NCI-H2196 treated with DMSO at 0.1 percent for 48 hours (cell line): ENCODE data around the gene TRIM24.
A peak's percentile ranks its signal among the peaks of the same experiment; 100 is the strongest.
"Not testable (repeated sequence)": the region's sequence is repeated elsewhere in the genome, so short reads cannot be mapped to it uniquely, and the experiment has no call there.

Source experiments
- DNase-seq: peaks from one replicate; lab custom pipeline; 2025; ENCODE audit not compliant: unreplicated experiment; lab: John Stamatoyannopoulos, UW

The TRIM24 gene

DNA sequence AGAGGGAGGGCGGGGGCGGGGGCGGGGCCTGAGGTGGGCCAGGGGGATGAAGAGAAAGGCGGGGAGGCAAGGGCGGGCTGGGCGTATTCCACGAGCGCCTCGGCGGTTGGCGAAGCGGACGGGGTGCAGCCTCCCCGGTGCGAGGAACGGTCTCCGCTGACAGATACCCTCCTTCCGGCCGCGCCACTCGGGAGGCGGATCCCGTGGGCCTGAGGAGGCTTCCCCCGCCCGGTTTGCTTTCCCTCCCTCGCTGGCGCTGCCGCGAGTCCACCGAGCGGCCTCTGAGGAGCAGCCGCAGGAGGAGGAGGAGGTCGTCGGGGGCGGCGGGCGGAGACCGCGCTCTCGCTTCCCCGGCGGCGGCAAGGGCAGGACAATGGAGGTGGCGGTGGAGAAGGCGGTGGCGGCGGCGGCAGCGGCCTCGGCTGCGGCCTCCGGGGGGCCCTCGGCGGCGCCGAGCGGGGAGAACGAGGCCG lies at the start of gene TRIM24:
TRIM24 (plus strand) TSS at position 84 of the 473 bp plus-strand sequence; CDS start at position 374, 290 bp downstream.
- no peak for DNase-seq

DNA sequence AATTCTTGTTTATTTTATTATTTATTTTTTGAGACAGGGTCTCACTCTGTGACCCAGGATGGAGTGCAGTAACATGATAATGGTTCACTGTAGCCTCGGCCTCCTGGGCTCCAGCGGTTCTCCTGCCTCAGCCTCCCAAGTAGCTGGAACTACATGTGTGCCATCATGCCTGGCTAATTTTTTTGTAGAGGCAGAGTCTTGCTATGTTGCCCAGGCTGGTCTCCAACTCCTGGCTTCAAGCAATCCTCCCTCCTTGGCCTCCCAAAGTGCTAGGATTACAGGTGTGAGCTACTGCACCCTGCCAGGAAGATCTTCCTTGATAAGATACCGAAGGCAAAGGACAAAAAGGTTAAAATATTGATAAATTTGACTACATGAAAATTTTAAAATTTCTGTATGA lies 48.0 kb upstream of the TRIM24 start:
- not testable (repeated sequence) for DNase-seq

DNA sequence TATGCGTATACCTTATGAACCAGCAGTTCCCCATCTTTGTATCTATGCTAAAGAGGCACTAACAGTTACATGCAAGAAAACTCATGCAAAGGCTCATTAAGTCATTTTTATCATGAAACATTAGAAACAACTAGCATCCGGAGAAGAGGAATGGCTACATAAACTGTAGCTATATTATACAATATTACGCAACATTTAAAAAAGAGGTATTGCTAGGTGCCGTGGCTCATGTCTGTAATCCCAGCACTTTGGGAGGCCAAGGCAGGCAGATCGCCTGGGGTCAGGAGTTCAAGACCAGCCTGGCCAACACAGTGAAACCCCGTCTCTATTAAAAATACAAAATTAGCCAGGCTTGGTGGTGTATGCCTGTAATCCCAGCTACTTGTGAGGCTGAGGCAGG lies 47.1 kb upstream of the TRIM24 start:
- not testable (repeated sequence) for DNase-seq

DNA sequence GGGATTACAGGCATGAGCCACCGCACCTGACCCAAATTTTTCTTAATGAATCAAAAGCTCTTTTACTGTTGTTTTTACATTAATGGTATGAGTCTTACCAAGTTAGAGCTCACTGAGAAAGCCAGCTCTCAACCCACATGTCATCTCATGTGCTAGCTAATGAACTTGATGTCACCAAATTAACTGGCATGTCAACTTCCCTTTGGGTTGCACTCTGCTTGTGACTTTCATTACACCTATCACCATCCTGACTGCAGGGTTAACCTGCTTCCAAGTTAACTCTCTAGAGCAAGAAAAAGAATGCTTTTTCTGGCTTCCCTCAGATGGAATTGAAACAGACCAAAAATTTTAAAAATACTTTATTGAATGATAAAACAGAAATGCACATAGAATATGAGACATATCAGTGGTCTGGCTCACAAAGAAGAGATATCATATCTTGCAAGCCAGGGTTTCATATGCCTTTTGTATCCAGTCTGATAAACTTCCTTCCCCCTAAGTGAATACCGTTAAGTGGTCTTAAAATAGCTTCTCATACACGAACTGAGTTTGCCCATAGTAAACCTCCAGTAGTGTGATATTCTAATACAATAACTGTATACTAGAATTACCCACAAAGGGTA lies 42.9 kb upstream of the TRIM24 start:
- DNase-seq = no peak

DNA sequence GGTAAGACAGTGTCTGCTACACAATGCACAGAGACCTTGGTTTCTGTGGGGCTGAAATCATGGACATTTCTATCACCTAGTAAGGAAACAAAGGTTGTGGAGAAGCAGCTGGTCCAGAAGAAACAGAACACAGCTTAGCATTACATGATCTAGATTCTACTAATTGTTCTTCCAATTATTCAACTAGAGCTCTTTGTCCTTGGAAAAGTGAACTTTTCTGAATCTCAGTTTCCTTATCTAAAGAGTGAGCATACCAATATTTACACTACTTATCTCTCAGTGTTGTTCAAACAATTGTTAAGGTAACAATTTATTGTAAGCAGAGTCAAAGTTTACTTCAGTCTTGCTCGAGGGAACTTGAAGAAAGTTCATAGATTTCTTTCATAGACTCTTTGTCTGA lies 42.3 kb upstream of the TRIM24 start:
- no peak for DNase-seq

DNA sequence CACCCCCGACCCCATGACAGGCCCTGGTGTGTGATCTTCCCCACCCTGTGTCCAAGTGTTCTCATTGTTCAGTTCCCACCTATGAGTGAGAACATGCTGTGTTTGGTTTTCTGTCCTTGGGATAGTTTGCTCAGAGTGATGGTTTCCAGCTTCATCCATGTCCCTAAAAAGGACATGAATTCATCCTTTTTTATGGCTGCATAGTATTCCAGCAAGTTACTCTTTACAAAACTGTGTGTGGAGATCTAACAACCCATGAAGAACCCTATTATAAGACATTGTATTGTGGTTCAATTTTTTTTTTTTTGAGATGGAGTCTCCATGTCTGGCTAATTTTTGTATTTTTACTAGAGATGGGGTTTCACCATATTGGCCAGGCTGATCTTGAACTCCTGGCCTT lies 41.7 kb upstream of the TRIM24 start:
- DNase-seq = not testable (repeated sequence)

DNA sequence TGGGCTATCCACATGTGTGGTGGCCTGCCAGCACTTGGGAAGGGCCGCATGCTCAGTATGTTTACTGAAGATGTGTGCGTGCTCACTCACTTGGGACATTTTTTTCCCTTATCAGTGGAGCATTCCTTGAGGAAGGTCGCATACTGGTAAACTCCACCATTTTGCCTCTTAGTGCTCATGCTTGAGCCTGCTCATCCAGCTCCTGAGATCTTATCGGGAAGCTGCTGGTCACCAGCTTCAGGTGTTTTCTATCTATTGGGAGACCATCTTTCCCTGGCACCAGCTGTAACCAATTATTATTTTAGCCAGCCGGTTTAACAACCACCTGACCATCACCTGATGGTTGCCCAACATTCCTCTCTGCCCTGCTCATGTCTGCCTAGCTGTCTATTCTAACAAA lies 35.0 kb upstream of the TRIM24 start:
- no peak for DNase-seq

DNA sequence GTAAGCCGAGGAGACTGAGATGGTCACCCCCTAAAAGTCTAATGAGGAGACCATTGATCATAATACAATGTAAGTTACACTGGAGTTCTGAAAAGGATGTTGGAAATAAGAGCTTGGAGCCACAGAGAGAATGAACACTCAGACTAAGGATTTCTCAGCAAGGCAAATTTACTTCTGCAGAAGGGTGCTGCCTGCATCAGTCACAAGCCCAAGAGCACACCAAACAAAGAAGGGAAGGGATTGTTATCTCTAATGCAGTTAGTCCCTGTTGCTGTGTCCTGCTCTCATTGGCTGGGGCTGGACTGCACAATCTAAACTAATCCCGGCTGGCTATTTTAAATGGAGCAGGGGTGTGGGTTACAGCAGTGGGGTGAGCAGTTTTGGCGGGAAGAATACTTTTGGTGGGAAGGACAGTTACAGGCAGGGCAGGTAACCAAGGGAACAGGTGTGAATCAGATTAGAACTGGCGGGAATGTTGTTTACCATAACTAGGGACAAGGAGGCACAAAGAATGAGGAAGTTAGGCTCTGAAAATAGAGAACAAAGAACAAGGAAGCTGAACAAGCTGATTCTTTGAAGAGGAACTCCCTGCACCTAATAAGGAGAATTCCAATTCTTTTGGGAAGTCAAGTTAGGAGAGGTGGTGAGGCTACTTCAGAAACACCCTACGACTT lies 30.3 kb upstream of the TRIM24 start:
- no peak for DNase-seq

DNA sequence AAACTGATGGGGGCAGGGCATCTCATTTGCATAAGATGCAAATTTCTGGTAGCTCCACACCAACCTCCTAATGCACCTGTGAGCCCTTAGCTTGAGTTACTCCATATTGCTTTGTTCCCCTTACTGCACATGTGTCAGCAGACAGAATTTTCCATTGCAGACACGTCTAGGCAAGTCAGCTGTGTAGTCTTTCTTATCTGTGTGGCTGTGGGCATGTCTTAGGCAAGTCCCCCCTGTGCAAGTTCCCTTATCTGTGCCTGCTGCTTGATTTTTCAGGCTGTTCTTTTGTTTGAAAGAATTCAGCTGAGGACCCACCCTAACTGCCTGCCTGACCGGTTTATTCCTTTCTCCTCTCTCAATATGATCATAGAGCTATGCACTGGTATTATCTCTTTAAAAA lies 28.5 kb upstream of the TRIM24 start:
- DNase-seq = no peak

DNA sequence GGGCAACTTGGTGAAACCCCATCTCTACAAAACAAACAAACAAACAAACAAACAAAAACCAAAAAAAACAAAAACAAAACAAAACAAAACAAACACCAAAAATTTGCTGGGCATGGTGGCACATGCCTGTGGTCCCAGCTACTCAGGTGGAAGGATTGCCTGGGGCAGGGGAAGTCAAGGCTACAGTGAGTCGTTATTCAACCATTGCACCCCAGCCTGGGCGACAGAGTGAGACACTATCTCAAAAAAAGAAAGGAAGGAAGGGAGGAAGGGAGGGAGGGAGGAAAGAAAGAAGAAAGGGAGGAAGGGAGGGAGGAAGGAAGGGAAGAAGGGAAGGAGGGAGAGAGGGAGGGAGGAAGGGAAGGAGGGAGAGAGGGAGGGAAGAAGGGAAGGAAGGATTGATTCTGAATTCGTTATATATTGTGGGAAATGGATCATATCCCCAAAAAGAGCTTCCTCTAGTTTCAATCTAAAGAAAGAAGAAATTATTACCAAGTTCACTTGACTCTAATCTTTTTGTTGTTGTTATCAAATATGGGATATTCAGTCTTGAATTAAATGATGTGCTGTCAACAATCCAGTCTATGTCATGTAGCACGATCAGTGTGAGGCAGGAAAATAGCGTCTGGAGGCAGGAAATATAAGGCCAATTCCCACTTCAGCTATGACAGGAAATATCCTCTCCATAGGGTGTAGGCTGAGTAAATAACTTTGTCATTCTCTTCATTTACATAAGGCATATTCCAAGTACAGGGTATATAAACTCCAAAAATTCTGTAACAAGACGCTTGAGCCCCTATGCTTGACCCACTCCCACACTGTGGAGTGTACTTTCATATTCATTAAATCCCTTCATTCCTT lies 26.2 kb upstream of the TRIM24 start:
- no peak for DNase-seq

DNA sequence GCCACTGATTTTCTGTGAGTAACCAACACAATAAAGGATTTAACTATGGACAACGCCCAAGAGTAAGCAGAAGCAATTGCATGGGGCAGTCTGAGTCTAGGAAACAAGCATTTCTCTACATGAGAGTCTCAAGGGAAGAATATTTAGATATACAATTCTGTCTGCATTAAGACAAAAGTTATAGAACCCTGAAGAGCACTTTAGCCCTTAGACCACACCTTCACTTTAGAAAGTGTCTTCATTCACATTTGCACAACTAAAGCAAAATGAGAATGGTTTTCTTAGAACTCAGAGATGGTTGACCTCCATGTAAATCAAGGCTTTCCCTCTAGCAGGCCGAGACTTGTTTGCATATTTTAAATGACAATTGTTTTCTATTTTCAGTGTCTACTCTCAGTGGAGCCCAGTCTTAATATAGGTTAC lies 25.5 kb upstream of the TRIM24 start:
- no peak for DNase-seq

DNA sequence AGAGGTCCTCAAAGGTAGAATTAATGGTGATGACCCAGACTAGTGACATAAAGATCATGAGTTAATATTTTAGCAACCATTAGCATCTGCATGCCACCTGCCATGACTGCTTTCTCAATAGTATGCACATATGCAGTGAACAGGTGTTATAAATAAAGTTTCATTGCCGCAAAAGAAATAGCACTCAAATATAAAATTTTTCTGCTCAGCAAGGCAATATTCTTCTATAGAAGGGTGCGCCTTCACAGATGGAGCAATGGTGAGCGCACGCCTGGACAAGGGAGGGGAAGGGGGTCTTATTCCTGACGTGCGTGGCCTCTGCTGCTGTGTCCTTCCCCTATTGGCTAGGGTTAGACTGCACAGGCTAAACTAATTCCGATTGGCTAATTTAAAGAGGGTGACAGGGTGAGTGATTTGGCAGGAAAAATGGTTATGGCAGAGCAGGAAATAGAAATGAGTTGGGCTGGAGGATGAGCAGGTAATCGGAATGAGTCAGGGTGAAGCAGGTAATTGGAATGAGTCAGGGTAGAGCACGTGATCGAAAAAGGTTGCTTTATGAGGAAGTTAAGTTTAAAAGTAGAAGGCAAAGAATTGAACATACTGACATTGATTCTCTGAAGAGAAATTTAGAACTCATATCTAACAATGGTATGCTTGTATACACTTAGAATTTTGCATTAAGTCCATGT lies 24.7 kb upstream of the TRIM24 start:
- no peak for DNase-seq

DNA sequence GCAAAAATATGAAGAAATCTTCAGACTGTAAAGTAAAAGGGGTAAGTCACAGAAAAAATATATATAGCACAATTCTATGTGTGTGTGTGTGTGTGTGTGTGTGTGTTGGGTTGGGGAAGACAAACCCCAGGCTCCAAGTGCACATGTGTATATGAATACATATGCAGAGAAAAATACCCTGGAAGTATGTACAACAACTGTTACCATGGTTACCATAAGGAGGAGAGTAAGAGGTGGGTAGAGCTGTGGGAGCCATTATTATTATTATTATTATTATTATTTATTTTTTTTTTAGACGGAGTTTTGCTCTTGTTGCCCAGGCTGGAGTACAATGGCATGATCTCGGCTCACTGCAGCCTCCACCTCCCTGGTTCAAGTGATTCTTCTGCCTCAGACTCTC lies 23.7 kb upstream of the TRIM24 start:
- no peak for DNase-seq

DNA sequence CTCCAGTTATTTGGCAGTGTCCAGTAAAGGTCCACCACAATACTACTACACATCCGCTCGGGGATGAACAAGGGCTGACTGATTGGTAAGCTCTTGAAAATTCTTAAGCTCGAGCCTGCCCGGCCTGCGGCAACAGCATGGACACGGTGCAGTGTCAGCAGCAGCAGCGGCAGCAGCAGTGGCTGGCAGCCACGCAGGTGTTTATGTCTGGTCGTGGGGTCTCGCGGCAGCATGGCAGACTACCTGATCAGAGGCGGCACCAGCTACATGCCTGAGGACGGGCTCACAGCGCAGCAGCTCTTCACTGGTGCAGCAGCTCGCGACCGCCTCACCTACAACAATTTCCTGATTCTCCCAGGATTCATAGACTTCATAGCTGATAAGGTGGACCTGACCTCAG lies 19.6 kb upstream of the TRIM24 start:
- DNase-seq = no peak

DNA sequence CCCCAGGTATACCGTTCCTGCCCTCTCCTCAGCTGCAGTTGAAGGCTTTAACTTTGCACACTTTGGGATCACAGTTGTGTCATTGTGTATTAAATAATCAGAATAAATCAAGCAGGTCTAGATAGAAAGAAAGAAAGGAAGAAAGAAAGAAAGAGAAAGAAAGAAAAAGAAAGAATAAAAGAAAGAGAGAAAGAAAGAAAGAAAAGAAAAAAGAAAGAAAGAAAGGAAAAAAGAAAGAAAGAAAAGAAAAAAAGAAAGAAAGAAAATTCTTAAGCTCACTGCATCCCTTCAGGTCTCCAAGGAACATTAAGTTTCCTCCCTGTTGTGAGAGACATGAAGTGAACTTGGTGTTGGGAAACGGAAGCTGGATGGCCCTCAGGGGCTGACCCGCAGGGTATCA lies 17.2 kb upstream of the TRIM24 start:
- DNase-seq = no peak

DNA sequence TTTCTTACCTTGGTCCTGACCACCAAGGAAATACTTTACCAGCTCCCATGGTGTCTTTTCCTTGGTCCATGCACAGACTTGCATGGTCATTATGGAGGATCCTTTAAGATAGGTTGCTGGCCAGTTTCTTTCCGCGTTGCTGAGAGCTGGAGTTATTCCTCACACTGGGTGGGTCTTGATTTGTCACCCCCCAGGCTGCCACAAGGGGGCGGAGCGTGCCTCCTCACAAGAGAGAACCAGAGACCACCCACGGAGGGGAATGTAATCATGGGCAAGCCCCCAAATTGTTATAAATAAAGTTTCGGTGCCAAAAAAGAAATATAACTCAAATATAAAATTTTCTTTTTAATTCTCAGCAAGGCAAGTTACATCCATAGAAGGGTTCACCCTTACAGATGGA lies 10.5 kb upstream of the TRIM24 start:
- no peak for DNase-seq

DNA sequence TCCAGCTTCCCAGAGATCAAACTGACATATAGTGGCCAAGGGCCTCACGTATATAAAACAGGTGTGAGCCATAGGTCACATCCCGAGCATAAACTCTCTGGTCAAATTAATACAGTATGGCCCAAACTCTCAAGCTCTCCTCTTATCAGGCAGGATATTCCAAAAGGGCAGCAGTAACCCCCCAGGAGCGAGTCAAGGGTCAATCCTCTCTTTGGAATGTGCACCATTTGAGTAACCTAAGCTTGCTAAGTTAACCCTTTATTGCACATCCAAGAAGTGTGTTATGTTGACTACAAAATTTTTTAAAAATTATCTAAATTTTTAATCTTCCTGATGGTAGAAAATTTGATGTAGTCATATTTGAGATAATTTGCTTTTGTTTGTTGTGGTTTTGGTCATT lies 4.5 kb upstream of the TRIM24 start:
- no peak for DNase-seq

DNA sequence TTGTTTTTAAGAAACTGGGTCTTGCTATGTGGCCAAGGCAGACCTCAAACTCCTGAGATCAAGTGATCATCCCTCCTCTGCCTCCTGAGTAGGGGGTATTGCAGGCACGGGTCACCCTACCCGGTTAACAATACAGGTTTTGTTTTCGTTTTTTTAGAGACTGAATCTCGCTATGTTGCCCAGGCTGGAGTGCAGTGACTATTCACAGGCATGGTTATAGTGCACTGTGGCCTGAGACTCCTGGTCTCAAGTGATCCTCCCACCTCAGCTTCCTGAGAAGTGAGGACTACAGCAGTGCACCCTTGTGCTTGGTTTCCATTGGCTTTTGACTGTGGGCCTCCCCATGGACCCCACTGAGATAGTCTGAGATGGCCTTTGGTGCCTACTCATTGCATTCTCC lies 3.8 kb upstream of the TRIM24 start:
- DNase-seq = no peak

DNA sequence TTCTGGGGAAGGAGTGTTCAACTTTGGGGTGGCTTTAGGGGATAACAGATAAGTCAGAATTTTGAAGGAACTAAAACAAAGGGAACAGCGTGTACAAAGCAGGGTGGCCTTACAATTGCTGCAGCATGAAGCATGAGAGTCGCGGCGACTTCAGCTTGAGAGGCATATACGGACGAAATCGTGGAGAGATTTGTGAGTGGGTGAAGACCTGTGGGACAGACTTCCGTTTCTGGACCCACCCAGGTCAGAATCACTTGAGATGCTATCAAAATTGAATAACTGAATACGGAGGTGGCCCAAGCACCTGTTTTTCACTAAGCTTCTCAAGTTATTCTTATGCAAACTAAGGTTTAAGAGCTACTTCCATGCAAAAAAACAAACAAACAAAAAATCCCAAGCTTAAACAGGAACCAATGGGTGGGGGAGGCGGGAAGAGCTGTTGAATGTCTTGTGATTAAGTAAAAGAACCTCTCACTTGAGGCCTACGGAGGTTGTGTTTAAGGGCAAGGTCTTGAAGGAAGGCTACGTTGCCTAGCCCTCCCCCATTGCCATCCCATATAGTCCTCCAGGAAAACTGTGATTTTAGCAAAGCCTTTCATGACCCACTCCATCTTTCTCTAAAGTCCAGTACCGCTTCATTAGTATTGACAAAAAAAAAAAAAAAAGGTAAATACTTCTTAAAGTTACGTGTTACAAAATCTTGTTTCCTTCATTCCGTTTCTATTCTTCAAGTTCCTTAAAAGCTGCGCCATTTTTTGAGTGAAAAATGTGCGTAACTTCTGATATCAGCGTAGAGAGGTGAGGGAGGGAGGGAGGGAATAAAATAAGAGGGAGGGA lies 1.3 kb upstream of the TRIM24 start:
- no peak for DNase-seq

DNA sequence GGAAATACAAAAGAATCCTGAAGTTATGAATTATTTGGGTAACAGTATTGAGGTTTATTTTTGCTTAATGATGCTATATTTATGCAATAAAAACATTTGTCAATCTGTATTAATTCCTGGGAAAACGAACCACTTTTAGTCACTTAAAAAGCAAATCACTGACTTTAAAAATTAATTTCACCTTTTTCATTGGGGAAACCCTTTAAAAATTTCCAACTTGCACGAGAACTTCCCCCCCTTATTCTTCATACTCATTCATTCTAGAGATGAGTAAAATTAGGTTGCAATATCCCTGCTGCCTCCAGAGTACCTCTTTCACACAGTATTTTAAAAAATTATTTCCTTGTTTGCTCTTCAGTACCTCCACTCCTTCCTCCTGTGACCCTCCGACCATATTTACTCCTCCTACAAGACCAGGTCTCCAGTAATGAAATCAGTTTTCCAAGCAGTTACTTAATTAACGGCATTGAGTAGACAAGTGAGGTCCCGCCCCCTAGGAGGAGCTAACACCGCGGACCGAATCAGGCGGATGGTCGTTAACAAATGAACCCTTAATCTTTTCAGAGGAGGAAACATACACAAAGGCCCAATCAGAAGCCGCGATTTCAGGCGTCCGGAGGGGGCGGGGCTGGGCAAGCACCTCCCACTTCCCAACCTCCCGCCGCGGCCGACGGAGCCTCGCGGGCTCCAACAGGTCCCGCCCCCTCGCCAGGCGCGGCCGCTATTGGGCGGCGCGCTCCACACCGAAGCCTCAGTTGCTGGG lies 465 bp upstream of the TRIM24 start:
- DNase-seq = peak; percentile 97
